NCI-H1694 treated with DMSO at 0.1 percent for 48 hours (cell line): ENCODE results near the gene SDR39U1.

Experiments
- DNase-seq: peaks from one replicate; lab custom pipeline; 2025; lab: John Stamatoyannopoulos, UW

SDR39U1 gene

DNA sequence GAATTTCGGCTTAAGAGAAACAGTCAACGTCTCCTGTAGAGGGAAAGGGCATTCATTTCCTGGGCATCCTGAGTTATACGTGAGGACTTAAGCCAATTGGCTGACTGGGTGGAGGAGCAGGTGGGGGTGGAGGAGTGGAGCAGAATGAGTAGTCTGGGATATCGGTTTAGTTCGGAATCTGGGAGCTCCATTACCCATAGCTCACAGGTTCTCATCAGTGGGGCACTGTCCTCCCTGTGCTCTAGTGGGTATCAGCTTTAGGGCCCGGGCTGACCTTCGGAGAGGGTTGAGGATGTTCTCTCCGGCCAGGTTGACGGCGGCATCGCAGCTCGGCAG, 704 bp downstream of the SDR39U1 start:
- DNase-seq = peak; percentile 52

DNA sequence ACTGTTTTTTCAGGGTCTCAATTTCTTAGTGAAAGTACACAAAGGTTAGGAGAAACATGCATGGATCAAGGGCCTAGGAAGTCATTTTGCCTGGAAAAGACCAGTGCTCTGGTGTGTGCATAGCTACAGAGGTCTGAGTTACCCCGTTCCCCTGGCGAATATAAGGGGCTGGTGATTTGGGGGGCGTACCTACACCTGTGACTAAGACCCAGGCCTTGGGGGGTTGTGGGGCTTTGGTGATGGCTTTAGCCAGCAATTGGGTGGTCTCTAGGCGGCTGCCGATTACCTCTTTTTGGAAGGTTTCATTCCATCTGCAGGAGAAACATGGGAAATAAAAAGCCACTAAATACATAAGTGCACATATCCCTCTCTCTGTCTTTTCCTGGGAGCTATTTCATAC, 1.1 kb downstream of the SDR39U1 start:
- no peak for DNase-seq

DNA sequence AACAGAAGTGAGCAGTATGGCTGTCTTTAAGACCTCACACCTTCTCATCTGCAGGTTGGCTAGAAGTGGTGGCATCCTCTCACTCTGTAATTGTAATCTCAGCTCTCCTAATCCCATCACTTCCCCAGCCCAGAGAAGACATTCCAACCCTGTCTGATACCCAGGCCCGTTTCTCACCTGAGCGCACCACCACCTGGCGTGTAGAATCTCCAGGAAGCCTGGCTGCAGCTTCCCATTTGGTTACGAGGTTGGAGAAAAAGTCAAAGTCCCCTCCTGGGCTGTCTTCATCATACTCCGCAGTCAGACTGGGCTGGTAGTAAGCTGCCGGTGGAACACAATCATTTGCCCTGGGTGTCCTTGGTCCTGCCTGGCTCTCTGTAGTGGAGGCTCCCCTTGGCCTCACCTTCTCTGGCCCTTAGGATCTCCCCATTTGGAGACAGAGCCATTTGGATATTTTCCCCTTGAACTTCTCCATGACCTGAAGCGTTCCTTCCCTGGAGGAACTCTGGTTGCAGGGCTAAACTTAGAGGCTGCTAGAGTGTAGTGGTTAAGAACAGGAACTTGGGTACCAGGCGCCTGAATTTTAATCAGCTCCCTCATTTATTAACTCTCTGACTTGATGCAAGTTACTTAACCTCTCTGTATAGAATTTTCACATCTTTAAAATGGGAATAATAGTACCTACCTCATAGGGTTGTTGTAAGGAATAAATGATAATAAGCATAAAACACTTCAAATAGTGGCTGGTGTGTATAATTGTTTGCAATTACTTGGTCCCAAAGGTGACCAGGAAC, 1.8 kb downstream of the SDR39U1 start:
- no peak for DNase-seq

DNA sequence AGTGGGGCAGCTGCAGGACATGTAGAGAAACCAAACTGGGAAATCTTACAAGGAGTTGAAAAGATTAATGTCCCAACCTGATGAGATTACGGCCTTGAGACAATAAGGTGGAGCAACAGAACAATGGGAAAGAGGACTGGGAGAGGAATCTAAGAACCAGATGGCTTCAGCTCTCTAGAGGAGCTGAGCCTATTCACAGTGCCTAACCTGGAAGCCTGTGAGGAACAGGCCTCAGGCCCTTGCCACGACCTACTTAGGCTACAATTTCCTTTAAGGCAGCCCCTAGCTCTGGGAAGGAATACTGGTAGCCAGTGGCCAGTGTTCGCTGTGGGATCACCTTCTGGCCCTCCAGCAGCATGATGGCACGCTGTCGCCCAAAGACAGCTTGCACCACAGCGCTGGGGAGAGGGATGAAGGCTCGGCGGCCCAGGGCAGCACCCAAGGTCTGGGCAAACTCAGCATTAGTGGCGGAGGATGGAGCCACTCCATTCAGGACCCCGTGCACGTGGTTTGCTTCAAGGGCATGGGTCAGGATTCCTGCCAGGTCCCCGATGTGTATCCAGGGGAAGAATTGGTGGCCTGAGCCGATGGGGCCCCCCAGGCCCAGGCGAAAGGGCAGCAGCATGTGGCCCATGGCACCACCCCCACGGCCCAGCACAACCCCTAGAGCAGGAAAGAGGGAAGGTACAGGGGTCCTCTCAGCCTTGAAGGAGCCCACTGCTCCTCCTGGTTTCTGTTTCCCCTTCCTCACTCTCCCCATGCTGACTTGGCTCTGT, 2.6 kb downstream of the SDR39U1 start:
- DNase-seq = no peak

DNA sequence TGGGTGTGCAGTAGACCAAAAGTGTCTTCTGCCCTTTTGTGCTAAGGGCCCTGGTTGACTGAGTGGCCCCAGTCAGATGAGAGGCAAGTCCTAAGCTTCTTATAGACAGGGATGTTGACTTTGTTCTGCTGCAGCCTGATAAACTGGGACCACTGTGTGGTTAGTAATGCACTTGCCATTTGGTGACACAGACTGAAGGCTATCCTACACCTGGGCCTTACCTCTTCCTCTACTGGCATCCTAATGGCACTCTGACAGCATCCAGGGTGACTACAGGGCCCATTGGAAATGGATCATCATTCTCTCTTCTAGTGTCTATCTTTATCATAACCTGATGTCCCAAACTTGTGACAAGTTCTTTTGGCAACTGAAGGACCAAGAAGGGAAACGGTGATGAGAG, 3.3 kb downstream of the SDR39U1 start:
- no peak for DNase-seq

DNA sequence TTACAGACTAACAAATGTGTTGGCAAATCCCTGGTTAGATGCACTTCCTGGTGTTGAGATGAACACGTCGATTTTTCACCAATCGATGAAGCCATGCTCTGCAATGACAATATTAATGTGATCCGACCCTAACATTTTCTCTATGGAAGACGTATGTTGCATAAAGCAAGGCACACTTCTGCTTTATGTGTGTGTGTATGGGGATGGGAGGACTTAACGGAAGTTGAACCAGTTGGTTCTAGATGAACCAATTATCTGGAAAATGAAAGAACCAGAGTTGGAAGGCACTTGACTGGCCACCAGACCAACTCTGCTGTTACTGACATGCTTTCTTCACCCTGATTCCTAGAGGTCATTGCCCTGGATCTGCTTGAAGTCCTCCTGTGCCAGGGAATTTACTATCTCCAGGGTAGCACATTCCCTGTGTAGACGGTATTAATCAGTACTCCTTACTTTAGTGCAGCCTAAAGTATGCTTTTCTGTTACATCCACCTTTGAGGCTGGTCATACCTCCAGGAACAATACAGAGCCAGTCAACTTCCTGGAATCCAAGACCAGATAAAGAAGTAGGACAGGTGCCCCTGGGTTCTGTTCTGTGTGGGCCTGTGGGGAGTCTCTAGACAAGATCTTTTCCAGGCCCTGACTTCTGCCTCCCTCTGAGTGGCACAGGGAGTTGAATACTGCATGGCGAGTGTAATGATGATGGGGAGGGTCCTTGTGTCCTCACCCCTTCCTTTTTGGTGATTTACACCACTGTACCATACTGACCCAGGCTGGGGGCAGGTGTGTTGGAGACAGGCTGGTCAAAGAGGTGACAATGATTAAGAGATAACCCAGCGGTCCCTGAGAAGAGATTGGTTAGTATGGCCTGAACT, 4.1 kb downstream of the SDR39U1 start:
- no peak for DNase-seq

DNA sequence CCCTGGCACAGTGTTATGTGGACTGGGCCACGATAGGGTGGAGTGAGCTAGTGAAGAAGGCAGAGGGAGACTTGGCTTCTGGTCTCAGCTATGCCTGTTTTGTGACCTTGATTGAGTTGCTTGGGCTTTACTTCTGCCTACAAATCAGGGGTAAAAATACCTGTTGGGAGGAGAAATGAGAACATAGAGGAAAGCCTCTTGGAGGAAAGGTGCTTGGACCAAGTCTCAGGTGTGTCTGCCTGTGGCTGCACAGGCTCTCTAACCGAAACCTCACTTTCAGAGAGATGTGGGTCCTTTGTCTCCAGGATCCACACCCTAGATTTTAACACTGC, 4.9 kb downstream of the SDR39U1 start:
- no peak for DNase-seq

DNA sequence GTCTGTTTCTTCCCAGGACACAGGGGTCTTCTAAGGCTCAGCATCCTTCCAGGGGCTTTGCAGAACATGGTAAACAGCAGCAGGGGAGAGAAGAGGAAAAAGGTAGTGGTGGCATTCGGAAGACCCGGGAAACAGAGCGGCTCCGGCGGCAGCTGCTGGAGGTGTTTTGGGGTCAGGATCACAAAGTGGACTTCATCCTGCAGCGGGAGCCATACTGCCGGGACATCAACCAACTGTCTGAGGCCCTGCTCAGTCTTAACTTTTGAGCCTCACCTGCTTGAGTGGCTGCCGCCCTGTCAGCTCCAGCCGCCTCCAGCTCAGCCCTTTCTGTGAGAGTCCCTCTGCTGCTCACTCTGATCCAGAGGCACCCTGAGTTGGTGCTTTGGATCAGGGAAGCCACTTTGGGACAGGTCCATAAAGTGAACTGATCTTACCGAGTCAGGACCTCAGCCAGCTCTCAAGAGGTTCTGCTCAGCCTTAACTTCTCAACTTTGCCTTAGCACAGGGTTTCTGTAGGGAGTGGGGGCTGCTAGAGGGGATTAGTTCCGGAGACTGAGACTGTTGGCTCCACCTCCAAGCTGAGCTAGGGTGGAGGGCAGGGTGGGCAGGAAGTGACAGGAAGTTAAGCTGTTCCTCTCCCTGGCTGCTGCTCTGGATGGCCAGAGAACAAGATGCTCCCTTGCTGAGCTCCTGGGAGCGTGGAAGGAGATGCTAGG, 5.4 kb downstream of the SDR39U1 start:
- no peak for DNase-seq

DNA sequence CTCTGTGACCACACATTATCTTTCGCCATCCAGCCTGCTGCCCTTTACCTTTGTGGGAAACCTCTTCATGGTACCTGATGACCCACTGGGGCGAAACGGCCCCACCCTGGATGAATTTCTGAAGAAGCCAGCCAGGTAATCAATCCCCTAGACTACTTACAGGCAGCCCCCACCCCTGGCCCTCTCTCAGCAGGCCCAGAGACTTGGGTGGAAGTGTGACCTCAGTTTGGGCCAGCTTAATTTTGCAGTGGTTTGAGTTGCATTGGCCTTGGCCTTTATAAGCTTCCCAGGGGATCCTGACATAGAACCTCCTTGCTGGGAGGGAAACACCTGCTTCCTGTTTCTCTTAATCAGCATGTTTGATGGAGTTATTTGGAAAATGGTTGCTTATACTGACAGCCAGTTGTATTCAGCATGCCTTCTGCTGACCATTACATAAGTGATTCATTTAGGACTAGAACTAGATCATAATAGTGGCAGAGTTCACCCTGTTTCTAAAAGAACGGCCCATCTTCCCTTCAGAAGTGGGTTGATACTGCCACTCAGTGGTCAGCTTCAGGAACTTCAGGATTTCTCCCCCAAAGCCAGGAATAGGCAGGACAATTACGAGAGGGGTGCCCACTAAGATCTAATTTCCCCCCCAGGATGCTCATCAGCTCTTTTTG, 6.1 kb downstream of the SDR39U1 start:
- DNase-seq = peak; percentile 68

DNA sequence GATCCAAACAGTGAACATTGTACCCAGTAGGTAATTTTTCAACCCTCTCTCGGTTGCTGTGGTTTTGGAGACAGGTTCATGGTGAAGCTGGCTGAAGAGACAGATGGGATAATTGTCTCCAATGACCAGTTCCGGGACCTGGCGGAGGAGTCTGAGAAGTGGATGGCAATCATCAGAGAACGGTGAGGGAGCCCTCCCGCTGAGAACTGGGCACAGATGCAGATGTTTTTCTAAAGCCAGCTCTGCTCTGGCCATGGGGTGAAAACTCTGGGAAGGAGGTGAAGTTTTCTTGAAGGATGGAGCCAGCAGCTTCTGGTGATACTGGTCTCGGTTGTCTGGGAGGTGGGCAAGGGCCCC, 6.6 kb downstream of the SDR39U1 start:
- no peak for DNase-seq

DNA sequence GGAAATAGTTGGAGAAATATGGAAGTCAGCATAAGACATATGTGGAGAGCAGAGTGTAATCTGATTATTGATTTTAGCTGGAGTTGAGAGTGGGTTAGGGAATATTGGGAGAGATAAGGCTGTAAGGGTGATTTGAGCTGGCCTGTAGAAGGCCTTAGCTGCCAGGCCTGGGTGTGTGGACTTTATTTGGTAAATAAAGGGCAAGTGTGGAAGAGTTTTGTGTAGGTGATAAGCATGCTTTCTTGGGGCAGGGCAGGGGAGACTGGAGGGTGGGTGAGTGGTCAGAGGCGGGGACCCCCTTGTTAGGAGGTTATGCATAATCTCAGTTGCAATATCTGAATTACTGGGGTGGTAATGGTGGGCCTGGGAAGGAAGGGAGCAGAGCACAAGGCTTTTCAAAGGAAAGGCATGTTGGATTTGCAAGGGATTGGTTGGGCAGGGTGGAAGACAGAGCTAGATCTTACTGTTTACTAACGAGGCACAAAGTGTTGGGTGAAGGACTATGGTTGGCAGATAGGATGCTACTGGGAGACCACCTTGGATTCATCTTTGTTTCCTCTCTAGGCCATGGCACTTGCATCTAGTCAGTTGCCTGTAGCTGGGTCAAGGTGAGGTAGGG, 7.3 kb downstream of the SDR39U1 start:
- DNase-seq = no peak

DNA sequence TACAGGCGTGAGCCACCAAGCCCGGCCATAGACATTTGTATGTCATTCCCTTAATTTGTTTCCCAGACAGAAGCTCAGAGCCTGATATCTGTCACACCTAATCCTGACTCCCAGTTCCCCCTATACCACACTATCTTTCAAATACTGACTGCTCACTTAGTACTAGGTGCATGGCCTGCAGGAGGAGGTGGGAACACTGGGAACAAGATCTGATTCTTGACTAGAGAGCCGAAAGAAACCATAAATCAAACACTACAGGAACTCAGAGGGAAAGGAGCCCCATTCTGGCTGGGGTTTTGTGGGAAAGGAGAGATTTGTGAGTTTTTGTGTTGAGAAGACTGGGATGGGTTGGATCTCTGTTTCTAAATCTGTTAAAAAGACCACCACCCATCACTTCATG, 7.9 kb downstream of the SDR39U1 start:
- no peak for DNase-seq

DNA sequence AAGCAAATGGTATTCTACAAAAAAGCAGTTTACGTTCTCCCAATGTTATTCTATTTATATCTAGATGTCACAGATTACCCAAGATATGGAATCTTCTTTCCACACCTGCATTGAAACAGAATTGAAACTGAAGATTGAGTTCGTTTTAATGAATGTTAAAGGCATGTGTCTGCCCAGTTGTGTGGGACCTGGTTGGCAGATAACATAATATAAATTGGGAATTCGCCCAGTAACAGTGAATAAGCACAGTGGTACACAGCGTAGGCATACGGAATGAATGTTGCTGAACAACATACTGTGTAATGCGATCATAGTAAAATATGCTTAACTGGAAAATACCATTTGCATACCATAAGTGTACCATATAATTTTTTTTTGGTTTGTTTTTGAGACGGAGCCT, 8.5 kb downstream of the SDR39U1 start:
- no peak for DNase-seq

DNA sequence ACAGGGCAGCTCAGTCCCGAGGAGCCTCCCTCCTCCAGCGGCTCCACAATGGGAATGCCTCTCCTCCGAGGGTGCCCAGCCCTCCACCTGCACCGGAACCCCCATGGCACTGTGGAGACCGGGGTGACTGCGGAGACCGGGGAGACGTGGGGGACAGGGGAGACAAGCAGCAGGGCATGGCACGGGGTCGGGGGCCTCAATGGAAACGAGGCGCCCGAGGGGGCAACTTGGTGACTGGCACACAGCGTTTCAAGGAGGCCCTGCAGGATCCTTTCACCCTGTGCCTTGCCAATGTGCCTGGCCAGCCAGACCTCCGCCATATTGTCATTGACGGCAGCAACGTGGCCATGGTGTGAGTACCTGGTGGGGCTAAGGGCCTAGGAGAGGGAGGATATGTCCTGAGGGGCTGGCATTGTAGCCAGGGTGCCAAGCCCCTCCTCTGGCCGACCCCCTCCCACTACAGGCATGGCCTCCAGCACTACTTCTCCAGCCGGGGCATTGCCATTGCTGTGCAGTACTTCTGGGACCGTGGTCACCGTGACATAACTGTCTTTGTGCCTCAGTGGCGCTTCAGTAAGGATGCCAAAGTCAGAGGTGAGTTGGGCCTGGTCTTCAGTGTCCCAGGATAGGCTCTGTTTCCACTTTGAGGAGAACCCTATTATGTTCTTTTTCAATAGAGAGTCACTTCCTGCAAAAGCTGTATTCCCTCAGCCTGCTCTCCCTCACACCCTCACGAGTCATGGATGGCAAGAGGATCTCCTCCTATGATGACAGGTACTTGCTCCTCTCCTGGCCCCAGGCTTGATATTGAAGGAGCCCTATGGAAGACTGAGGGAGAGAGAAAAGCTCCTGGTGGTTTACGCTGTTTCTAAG, 10.1 kb downstream of the SDR39U1 start:
- DNase-seq = no peak

DNA sequence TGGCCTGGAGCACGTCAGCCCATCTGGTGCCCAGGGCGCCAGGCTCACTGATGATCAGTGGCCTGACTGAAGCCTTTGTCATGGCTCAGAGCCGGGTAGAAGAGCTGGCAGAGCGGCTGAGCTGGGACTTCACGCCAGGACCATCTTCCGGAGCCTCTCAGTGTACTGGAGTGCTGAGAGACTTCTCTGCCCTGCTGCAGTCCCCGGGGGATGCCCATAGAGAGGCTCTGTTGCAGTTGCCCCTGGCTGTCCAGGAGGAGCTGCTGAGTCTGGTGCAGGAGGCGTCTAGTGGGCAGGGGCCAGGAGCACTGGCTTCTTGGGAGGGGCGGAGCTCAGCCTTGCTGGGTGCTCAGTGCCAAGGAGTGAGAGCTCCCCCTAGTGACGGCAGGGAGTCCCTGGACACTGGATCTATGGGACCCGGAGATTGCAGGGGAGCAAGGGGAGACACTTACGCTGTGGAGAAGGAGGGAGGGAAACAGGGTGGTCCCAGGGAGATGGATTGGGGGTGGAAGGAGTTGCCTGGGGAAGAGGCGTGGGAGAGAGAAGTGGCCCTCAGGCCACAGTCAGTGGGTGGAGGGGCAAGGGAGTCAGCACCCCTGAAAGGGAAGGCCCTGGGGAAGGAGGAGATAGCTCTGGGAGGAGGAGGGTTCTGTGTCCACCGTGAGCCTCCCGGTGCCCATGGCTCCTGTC, 10.9 kb downstream of the SDR39U1 start:
- peak; percentile 83 for DNase-seq

DNA sequence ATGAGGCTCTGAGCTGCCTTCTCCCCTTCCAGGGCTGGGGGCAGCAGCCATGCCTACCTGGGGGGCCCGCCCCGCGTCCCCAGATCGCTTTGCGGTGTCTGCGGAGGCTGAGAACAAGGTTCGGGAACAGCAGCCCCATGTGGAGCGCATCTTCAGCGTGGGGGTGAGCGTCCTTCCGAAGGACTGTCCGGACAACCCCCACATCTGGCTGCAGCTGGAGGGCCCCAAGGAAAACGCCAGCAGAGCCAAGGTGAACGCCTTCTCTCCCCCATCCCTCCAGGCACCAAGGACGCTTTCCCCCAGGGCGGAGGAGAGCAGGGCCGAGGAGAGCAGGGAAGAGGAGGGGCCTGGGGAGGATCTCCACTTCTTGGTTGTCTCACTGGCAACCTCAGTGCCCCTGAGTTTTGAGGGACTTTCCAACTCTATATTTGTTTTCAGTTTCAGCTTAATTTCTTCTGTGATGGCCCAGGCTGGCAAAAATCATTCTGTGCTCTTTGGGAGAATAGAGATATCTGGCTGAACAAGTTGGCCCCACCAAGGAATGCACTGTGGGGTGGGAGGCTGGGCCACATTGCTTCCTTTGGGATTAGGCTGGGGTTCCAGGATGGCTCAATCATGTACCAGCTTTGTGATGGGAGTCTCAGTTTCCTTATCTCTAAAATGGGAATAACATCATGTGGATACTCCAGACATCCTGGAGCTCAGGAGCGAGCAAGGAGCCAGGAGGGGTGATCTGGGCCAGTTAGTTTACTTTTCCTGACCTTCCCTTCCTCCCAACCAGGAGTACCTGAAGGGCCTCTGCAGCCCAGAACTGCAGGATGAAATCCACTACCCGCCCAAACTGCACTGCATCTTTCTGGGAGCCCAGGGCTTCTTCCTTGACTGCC, 11.7 kb downstream of the SDR39U1 start:
- no peak for DNase-seq

DNA sequence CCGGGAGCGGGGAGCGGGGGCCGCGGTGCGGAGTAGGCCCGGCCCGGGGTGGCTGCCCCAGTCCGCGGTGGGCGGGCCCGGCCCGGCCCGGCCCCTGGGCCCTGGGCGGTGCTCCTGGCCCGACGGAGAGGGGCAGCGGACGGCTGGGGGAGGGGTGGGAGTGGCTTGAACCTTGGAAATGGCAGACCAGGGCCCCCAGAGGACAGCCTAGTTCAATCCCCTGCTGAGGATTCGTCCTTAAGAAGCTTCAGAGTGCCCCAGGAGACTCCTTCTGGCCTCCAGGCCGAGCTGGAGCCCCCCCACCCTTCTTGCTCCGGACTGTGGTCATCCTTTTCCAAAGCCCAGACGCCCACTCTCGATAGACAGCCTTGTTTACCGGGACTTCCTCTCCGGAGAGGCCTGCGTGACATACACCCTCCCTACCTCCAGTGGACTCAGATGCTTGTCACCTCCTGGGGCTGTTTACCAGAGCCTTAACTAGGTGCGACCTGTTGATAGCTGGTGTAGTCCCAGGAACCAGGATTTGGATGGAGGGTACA, 12.4 kb downstream of the SDR39U1 start:
- no peak for DNase-seq

DNA sequence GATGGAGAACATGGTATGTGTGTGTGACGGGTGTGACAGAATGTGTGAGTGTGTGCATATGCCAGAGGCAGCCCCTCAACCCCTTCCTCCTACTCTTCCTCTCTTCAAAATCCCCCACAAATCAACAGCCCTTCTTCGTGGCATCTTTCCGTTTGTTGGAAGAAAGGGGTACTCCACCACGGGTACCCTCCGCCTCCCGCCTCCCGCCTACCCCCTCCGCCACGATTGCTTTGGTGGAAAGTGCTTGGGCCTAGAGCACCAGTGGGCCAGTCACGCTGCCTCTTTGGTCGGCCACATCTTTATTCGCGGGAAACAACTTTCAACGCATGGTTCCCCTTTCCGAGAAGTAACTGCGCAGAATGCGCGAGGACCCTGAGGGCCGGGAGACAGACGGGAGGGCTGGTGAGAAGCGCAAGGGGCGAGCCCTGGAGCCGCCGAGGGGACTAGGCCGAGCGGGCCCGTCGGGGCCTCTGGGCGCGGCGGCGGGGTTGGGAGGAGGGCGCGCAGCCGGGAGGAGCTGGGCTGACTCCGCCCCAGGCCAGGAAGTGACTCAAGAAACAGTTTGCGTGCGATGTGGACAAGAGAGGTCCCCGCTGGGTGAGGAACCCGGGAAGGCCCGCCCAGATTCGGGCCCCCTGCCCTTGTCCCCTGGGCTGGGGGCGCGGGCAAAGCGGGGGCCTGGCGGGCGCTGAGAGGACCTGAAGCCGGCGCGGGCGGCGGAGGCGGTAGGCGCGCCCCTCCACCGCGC, 13.0 kb downstream of the SDR39U1 start, which contains the start of the genes CBLN3 and KHNYN:
CBLN3 (minus strand) TSS at position 274 of the 748 bp plus-strand sequence. CDS start 614 bp downstream, outside the sequence.
KHNYN (plus strand) TSS at position 560 of the 748 bp plus-strand sequence. CDS start 777 bp downstream, outside the sequence.
- DNase-seq = peak; percentile 80
